T-helper 1 cell (primary cell): Measurements from ENCODE around the gene SLC5A10.

Experiments used
- DNase-seq, 5 donors: peaks; one replicate each; pipeline ENCODE4 v3.0.0-alpha.2; 2012 to 2020

Gene SLC5A10

DNA sequence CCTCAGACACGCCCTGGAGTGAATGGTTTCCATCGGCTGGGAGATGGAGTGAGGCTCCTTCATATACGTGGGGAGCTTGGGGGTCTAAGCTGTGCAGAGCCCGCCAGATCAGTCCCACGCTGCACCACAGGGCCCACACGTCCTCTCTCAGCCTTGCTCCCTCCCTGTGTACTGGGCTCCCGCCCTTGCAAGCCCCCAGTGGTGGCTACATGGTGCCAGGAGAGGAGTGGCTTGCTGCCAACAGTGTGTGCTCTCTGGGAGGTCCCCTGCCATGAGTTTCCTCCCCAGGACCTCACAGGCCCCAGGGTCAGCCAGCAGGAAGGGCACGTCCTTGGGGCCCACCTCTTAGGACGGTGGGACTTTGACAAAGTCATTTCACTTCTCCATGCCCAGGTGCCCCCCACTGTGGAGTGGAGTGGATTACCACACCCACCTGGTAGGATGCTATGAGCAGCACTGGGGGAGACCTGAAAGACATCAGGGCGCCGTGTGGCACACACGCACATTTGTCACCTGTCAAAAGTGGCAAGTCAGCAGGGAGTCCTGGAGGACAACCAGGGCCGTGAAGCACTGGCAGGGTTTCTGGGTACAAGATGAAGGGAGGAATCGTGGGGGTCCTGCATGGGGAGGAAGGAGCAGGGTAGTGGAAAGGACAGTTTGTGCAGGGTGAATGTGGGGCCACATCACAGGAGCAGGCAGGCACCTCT is 13.7 kb downstream of the SLC5A10 start:
- no peak for DNase-seq

DNA sequence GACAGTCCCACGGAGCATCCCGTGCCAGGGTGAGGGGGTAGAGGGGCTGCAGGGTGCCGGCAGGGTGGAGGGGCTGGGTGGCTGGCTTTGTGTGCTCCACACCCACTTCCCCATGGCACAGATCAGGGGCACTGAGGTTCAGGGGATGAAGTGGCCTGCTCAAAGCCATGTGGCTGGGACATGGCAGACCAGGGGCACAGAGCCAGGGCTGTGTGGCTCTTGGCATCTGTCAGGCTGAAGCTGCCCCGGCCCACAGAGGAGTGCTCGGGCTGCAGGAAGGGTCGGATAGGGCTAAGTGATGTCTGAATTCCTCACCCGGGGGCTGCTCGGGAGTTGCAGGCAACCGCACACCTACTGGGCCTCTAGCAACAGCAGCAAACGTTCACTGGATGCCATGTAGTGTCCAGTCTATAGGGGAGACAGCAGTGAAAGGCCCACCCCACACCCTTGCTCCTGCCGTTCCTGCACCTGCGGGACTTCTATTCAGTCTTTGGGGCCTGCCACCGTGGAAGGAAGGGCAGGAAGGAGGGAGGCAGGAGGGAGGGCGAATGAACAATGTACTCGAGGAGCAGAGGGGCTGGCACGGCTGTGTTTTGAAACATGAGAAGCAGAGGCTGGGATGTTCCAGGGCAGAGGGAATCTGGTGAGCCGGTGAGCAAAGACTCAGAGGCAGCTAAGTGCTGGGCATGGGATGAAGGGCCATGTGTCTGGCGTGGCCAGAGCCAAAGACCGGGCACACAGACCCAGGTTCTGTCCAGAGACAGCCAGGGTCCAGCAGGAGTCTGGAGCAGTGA is 15.1 kb downstream of the SLC5A10 start:
- no peak for DNase-seq

DNA sequence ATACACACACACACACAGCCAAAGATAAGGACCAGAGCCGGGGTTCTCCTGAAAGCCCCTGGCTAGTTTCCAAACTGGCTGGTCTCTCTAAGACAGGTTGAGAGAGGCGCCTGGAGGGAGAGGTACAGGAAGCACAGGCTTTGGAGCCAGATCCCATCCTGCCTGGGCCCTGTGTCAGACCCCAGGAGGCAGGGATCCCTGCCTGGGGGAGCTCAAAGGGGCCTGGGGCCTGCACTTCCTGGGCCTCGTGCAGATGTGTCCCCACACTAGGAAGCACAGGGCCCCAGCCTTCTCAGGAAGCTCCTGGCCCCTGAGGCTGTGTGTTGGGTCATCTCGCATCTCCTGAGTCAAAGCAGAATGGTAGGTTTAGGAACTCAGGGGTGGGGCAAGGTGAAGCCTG is 16.0 kb downstream of the SLC5A10 start:
- no peak for DNase-seq

- no peak for DNase-seq
These were observed 16.4 kb downstream of the SLC5A10 start for GRCh38 chr17:18968345-18968744.

DNA sequence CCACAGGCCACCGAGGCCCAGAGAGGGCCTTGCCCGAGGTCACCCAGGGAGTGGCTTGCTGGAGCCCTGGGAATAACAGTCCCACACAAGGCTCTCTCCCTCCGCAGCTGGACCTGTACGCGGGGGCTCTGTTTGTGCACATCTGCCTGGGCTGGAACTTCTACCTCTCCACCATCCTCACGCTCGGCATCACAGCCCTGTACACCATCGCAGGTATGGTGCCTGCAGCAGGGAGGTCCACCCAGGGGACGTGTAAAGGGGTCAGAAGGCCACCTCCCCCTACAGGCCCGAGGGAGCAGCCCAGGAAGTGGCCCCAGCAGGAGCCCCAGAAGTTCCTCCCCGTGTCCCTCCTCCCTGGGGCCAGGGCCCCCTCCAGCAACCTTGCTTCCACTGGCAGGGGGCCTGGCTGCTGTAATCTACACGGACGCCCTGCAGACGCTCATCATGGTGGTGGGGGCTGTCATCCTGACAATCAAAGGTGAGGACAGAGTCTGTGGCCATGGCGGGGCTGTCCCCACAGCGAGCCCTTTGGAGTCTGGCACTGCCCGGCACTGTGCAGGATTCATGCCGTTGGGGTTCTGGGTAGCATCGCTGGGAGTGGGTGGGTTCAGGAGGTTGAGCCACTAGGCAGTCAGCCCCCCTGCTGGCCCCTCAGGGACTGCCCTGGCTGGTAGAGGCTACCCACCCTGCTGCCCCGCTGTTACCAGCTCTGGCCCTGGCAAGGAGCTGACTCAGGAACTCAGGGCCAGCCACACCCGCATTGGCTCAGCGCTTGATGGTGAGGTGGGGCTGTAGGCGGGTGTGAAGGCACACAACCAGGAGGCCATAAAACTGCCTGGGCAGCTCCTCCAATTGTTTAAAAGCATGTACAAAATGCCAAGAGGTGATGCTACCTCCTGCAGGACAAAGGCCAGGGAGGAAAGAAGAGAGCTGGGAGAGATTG is 17.3 kb downstream of the SLC5A10 start:
- DNase-seq = no peak

GRCh38 chr17:18970582-18971480 is 18.9 kb downstream of the SLC5A10 start:
- no peak for DNase-seq

DNA sequence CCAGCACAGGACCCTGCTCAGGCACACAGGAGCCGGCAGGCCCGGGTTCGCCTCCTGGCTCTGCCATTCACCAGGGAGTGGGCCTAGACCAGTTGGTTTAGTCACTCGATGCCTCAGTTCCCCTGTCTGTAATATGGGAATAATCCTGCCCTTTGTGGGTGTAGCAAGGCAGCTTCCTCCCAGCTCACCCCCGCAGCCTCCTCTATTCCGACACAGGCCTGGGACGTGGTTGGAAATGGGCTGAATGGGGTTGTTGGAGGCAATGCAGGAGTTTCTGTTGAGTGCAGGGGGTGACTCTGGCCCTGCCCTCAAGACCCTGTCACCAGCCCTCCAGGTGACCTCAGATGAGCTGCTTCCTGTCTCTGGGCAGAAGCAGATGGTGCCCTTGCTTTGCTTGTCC is 19.8 kb downstream of the SLC5A10 start:
- DNase-seq = no peak

- DNase-seq = no peak
These were observed 22.6 kb downstream of the SLC5A10 start for GRCh38 chr17:18974407-18975149.

GRCh38 chr17:18975597-18975996 is 23.6 kb downstream of the SLC5A10 start:
- DNase-seq = no peak

- no peak for DNase-seq
These were observed 24.2 kb downstream of the SLC5A10 start for GRCh38 chr17:18976201-18976600.

- no peak for DNase-seq
These were observed 25.1 kb downstream of the SLC5A10 start for GRCh38 chr17:18977021-18977420.

- no peak for DNase-seq
These were observed 25.7 kb downstream of the SLC5A10 start for GRCh38 chr17:18977646-18978045.

GRCh38 chr17:18978050-18978449 is 26.1 kb downstream of the SLC5A10 start:
- no peak for DNase-seq

GRCh38 chr17:18978655-18979054 is 26.7 kb downstream of the SLC5A10 start:
- DNase-seq = no peak

DNA sequence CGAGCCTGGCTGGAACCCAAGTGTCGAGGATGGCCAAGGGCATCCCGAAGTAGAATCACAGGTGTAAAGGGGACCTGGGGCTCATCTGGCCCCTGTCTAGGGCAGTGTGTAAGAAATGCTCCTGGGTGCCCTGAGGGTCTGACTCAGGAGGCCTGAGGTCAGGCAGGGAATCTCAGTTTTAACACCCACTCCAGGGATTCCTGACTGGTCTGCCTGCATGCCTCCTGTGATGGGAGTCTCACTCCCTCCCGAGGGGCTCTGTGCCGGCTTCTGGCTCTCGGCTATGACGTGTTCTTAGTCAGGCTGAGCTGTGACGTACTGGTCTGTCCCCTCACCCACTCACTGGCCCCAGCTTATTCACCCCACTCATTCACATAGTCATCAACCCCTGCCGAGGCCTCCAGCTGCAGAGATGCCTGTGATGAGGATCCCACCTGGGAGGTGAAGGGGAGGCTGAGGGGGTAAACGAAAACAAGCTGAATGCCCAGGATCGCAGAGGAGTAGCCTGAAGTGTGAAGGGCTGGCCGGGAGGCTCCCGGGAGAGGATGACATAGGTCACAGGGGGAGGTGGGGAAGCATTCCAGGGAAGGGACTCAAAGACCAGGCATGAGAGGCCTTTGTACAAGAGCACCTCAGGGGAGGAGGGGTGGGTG is 28.8 kb downstream of the SLC5A10 start:
- no peak for DNase-seq

DNA sequence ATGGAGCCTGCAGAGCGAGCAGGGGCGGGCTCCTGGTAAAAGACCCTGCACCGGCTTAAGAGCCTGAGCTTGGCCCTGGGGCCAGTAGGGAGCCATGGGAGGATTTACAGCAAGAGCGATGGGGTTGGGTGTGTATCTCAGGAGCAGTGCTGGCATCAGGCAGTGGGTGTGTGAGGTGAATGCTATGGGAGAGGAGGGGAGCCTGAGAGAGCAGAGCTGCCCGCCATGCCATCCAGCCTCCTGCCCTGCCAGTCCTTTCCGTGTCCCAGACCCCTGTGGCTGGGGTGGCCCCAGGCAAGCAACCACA is 29.3 kb downstream of the SLC5A10 start:
- DNase-seq = no peak

DNA sequence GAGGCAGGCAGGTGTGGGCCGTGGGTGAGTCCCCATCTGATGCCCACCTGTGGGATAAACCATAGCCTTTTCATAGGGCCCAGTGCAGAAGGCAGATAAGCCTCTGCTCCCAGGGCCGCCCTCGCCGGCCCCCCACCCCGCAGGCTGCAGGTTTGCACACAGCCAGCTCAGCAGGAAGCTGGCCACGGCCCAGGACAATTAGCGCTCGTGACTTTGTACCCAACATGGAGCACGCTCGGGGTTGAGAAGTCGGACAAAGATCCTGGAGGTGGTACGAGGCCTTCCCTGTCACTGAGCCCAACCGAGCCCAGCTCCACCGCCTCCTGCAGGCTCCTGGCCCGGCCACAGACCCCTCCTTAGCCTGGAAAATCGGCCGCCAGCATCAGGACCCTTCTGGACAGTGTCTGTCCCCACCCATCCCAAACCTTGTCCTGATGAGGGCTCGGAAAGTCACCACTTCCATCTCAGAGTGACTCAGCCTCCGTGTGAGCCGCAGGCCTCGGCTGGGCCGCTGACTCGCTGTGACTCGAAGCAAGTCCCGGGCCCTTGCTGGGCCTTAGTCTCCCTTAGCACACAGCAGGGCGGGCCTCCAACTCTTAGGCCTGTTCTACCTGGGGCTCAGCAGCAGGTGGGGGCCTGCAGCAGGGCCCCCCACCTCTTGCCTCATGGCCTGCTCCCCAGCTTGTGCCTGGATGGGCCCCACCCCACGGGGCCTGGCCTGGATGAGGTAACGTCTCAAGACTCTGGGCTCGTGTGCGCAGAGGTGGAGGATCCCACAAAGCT is 29.9 kb downstream of the SLC5A10 start:
- DNase-seq = no peak

GRCh38 chr17:18984273-18985114 is 32.5 kb downstream of the SLC5A10 start:
- no peak for DNase-seq

GRCh38 chr17:18985475-18985874 is 33.5 kb downstream of the SLC5A10 start:
- DNase-seq = no peak
